GM12878 (cell line): ENCODE data around the gene FGF14. TPM values are rescaled to one million over a fixed set of nuclear protein-coding genes. Genes with fewer than 3 reads are reported as not detected.

Source experiments
- ATAC-seq: fragments of 200-7000 bp; cut with Tn5 transposase; 3 replicates; pipeline ENCODE4 v1.9.1; 2020; ENCODE audit warnings: mild to moderate bottlenecking, moderate library complexity
- BruUV-seq: library from RNA; stranded (reverse); fragments of 400-500 nt; replicated peaks from 2 replicates; lab custom pipeline; 2021; lab: Mats Ljungman, UMichigan
- CTCF ChIA-PET: fragments of 300-600 bp; sonication (Branson Sonifier 250); formaldehyde crosslinking; extraction: SDS; loops from one replicate; lab custom pipeline; 2021; ENCODE audit warnings: inconsistent platforms; lab: Yijun Ruan, JAX
- POLR2A ChIA-PET: fragments of 350-600 bp; formaldehyde crosslinking; extraction: SDS; loops from one replicate; lab custom pipeline; 2021; ENCODE audit warnings: inconsistent platforms; lab: Charles Lee
- RAD21 ChIA-PET: fragments of 300-600 bp; sonication (Branson Sonifier 250); formaldehyde crosslinking; loops from one replicate; lab custom pipeline; 2023; ENCODE audit warnings: antibody characterized with exemption; ENCODE audit not compliant: unreplicated experiment; lab: Charles Lee
- SMC1A ChIA-PET: fragments of 300-600 bp; sonication (Branson Sonifier 250); formaldehyde crosslinking; loops from one replicate; lab custom pipeline; 2023; ENCODE audit not compliant: unreplicated experiment, uncharacterized antibody; lab: Charles Lee
- DNase-seq: peaks from one replicate; pipeline ENCODE4 v3.0.0-alpha.2; 2011; ENCODE audit warnings: low read depth, low spot score
- FAIRE-seq: peaks from 3 replicates; lab custom pipeline; 2011; peaks lifted over from hg19 to GRCh38; lab: Jason Lieb, UNC
- H2AFZ ChIP-seq: 2 replicates; pipeline ENCODE4 v1.6.0; 2011; ENCODE audit warnings: low read depth, low read length, control low read depth; ENCODE audit not compliant: control insufficient read depth
- H3K27ac ChIP-seq: 2 replicates; pipeline ENCODE4 v1.5.1; 2011; ENCODE audit warnings: control low read depth; ENCODE audit not compliant: control insufficient read depth, insufficient read depth
- H3K27me3 ChIP-seq, 2 experiments: replicated peaks in 1 of 2; 2 replicates each; pipeline versions ENCODE4 v1.6.0 to v1.6.1; 2011; ENCODE audit warnings: low read length in 1 of 2; ENCODE audit not compliant: control insufficient read depth in 2 of 2, insufficient read depth in 2 of 2
- H3K36me3 ChIP-seq, 2 experiments: 2 replicates each; pipeline ENCODE4 v1.5.1; 2011; ENCODE audit warnings: low read length in 1 of 2; ENCODE audit not compliant: control insufficient read depth in 2 of 2, insufficient read depth in 2 of 2
- H3K4me1 ChIP-seq: 2 replicates; pipeline ENCODE4 v1.6.1; 2011; ENCODE audit warnings: mild to moderate bottlenecking, low read length, moderate library complexity, mixed read lengths; ENCODE audit not compliant: control insufficient read depth, insufficient read depth
- H3K4me2 ChIP-seq: 2 replicates; pipeline ENCODE4 v1.6.0; 2011; ENCODE audit warnings: control low read depth; ENCODE audit not compliant: control insufficient read depth, insufficient read depth
- H3K4me3 ChIP-seq: fragments of 200-600 bp; sonication (generic); 2 replicates; pipeline ENCODE4 v1.5.1; 2016
- H3K79me2 ChIP-seq: 2 replicates; pipeline ENCODE4 v1.6.0; 2011; ENCODE audit warnings: low read length; ENCODE audit not compliant: control insufficient read depth, insufficient read depth
- H3K9ac ChIP-seq: 2 replicates; pipeline ENCODE4 v1.8.0; 2011; ENCODE audit warnings: low read length, control low read depth, mixed read lengths; ENCODE audit not compliant: control insufficient read depth, insufficient read depth
- H3K9me3 ChIP-seq: replicated peaks from 3 replicates; pipeline ENCODE4 v1.5.1; 2011; ENCODE audit warnings: mild to moderate bottlenecking, low read length; ENCODE audit not compliant: control insufficient read depth, insufficient read depth
- H4K20me1 ChIP-seq: 2 replicates; pipeline ENCODE4 v1.6.0; 2011; ENCODE audit not compliant: control insufficient read depth, insufficient read depth
- BACH1 ChIP-seq: fragments of 450-650 bp; IDR thresholded peaks from 2 replicates; pipeline ENCODE4 v1.6.1; 2017; ENCODE audit warnings: mild to moderate bottlenecking, borderline replicate concordance
- BRCA1 ChIP-seq: IDR thresholded peaks from 2 replicates; pipeline ENCODE4 v1.6.1; 2011; ENCODE audit warnings: low read depth, low read length, improper control_type of control experiment
- CBX3 ChIP-seq: fragments of 200-600 bp; sonication (generic); IDR thresholded peaks from 2 replicates; pipeline ENCODE4 v1.6.1; 2016; ENCODE audit warnings: low read depth, borderline replicate concordance
- CEBPB ChIP-seq, 2 experiments: fragments of 150-350 bp in 1 of 2; IDR thresholded peaks; 2 replicates each; pipeline ENCODE4 v1.6.1; 2012 to 2014; ENCODE audit warnings: low read depth in 2 of 2, low read length in 2 of 2, borderline replicate concordance in 1 of 2, inconsistent platforms in 1 of 2
- CHD2 ChIP-seq: IDR thresholded peaks from 2 replicates; pipeline ENCODE4 v1.6.1; 2011; ENCODE audit warnings: low read depth, low read length, improper control_type of control experiment, borderline replicate concordance
- CHD4 ChIP-seq: fragments of 200-600 bp; sonication (generic); IDR thresholded peaks from 2 replicates; pipeline ENCODE4 v1.6.1; 2016; ENCODE audit warnings: mild to moderate bottlenecking
- EGR1 ChIP-seq, 2 experiments: IDR thresholded peaks; 1 replicate in 1 of 2; 2 replicates in 1 of 2; pipeline ENCODE4 v1.6.1; 2011 to 2012; ENCODE audit warnings: low read depth in 2 of 2, low read length in 2 of 2, borderline replicate concordance in 1 of 2, mild to moderate bottlenecking in 1 of 2, moderate library complexity in 1 of 2
- EP300 ChIP-seq, 2 experiments: fragments of 150-350 bp in 1 of 2; IDR thresholded peaks; 2 replicates each; pipeline ENCODE4 v1.6.1; 2011 to 2012; ENCODE audit warnings: low read depth in 2 of 2, low read length in 2 of 2, borderline replicate concordance in 1 of 2, improper control_type of control experiment in 1 of 2, inconsistent platforms in 1 of 2; ENCODE audit not compliant: control insufficient read depth in 1 of 2
- GATAD2B ChIP-seq: fragments of 450-650 bp; conservative IDR thresholded peaks from 2 replicates; pipeline ENCODE4 v1.6.1; 2017; ENCODE audit warnings: low read depth, mild to moderate bottlenecking, moderate library complexity
- IRF5 ChIP-seq: fragments of 450-650 bp; IDR thresholded peaks from 2 replicates; pipeline ENCODE4 v1.6.1; 2017; ENCODE audit warnings: borderline replicate concordance
- MYC ChIP-seq: IDR thresholded peaks from 2 replicates; pipeline ENCODE4 v1.6.1; 2011; ENCODE audit warnings: mild to moderate bottlenecking, low read length, moderate library complexity, inconsistent platforms; ENCODE audit not compliant: insufficient read depth, insufficient replicate concordance, insufficient read length, severe bottlenecking
- RUNX3 ChIP-seq: IDR thresholded peaks from 2 replicates; pipeline ENCODE4 v1.6.1; 2012; ENCODE audit warnings: low read length, inconsistent platforms
- SREBF1 ChIP-seq: IDR thresholded peaks from 2 replicates; pipeline ENCODE4 v1.6.1; 2012; ENCODE audit warnings: mild to moderate bottlenecking, low read length
- STAT3 ChIP-seq: IDR thresholded peaks from 2 replicates; pipeline ENCODE4 v1.6.1; 2011; ENCODE audit warnings: low read depth, low read length, improper control_type of control experiment
- SUPT20H ChIP-seq: IDR thresholded peaks from 2 replicates; pipeline ENCODE4 v1.6.1; 2011; ENCODE audit warnings: low read depth, mild to moderate bottlenecking, low read length, moderate library complexity, borderline replicate concordance; ENCODE audit not compliant: control insufficient read depth
- SUZ12 ChIP-seq: fragments of 200-600 bp; sonication (generic); IDR thresholded peaks from one replicate; pipeline ENCODE4 v1.6.1; 2018; ENCODE audit warnings: antibody characterized with exemption, mild to moderate bottlenecking; ENCODE audit not compliant: unreplicated experiment
- TAF1 ChIP-seq: IDR thresholded peaks from 2 replicates; pipeline ENCODE4 v1.6.1; 2011; ENCODE audit warnings: mild to moderate bottlenecking, low read depth, low read length, borderline replicate concordance
- TCF7 ChIP-seq: IDR thresholded peaks from 2 replicates; pipeline ENCODE4 v1.6.1; 2014; ENCODE audit warnings: antibody characterized with exemption, borderline replicate concordance
- WGBS: methylation state at CpG from one replicate; pipeline ENCODE4 v1.1.6; 2016; ENCODE audit warnings: low lambda C conversion rate; ENCODE audit not compliant: insufficient replicate concordance, insufficient coverage; ENCODE audit errors: missing lambda C conversion rate; 5-methylcytosine and 5-hydroxymethylcytosine counted together
- in situ Hi-C: fragments of 300-500 bp; cut with MboI; formaldehyde crosslinking; loops from 9 replicates; pipeline ENCODE4 v1.14.3; 2018; ENCODE audit warnings: mixed read lengths
- intact Hi-C: fragments of 100-400 bp; cut with micrococcal nuclease; formaldehyde crosslinking; loops from one replicate; pipeline ENCODE4 v1.14.2; 2022; ENCODE audit not compliant: unreplicated experiment
- polyA plus RNA-seq, 11 experiments: library from polyadenylated mRNA; depleted of rRNA in 4 of 11; unstranded in 6 of 11; stranded (reverse) in 5 of 11; fragments of >200 nt; fragmentation: Nextera tagmentation in 4 of 11; fragmentation: Illumina TruSeq in 1 of 11; extraction: Ambion mirVana in 4 of 11; extraction: Trizol in 1 of 11; gene quantifications; 1 replicate in 1 of 11; 2 replicates in 10 of 11; pipeline versions ENCODE4 v1.2.1 to v1.2.3, GENCODE V29; 2011 to 2016; ENCODE audit warnings: inconsistent platforms in 2 of 11, missing spikeins in 2 of 11, low read depth in 1 of 11
- total RNA-seq, 4 experiments: library from RNA; depleted of rRNA in 3 of 4; stranded (reverse); fragments of >200 nt in 3 of 4; fragmentation: Illumina TruSeq in 1 of 4; extraction: Trizol in 1 of 4; gene quantifications; 2 replicates each; pipeline versions ENCODE4 v1.2.1 to v1.2.3, GENCODE V29; 2013 to 2021

The FGF14 gene
- total and polyA plus RNA-seq, 10 of the 15 experiments (the other 5 are each of a cell fraction or from before 2014, with no cell fraction given): under 0.01 to 0.44 (median 0.04) TPM

GRCh38 chr13:102235689-102236088, 166.2 kb downstream of the FGF14 start:
- WGBS: 0% methylated on average over 1 of the region's 1 CpG
- DNase-seq: no peak
- POLR2A ChIA-PET: no interaction called here
- intact Hi-C loops: no loop called here
- Histone ChIP-seq H3K9me3 (no peaks in the 10 kb centered on the region), H3K27ac (no peak overlapping the region), H3K4me2 (no peak overlapping the region), H3K79me2 (no peaks in the 10 kb centered on the region)
- TF ChIP-seq IRF5: no peak
- TF ChIP-seq SREBF1: no peak
- no peak for TF ChIP-seq TAF1
- TF ChIP-seq BRCA1: no peak
- TF ChIP-seq CHD4: no peak
- no peak for TF ChIP-seq SUPT20H
- no peak for TF ChIP-seq EGR1 (IDR thresholded peaks at IDR 0.05; ENCODE audit: borderline replicate concordance in 1 of 2, low read depth in 2 of 2, low read length in 2 of 2)
- no peak for TF ChIP-seq SUZ12
- no peak for TF ChIP-seq RUNX3
- TF ChIP-seq CEBPB (IDR thresholded peaks at IDR 0.05; ENCODE audit: borderline replicate concordance in 1 of 2, low read depth in 2 of 2, low read length in 2 of 2): no peak
- no peak for TF ChIP-seq GATAD2B
- TF ChIP-seq CBX3: no peak
- TF ChIP-seq STAT3: no peak
- TF ChIP-seq EP300 (IDR thresholded peaks at IDR 0.05; ENCODE audit: borderline replicate concordance in 1 of 2, control insufficient read depth in 1 of 2, low read depth in 2 of 2, low read length in 2 of 2): no peak
- no peak for TF ChIP-seq MYC
- TF ChIP-seq BACH1: no peak
- TF ChIP-seq TCF7: no peak
- no peak for TF ChIP-seq CHD2
- TF ChIP-seq, all 136 proteins: peak for 0
- Histone ChIP-seq H2AFZ (no peak overlapping the region), H4K20me1 (no peaks in the 10 kb centered on the region), H3K36me3 (no peaks in the 10 kb centered on the region), H3K9ac (no peak overlapping the region), H3K4me3 (no peak overlapping the region), H3K4me1 (no peaks in the 10 kb centered on the region), H3K27me3 (no peaks in the 10 kb centered on the region; a peak in 1 of 4 replicates)
- FAIRE-seq (no peak), ATAC-seq (no peak)
- CTCF ChIA-PET: no interaction called here
- RAD21 ChIA-PET: no interaction called here
- no TSS peak for BruUV-seq
- SMC1A ChIA-PET: interaction anchor here (1.0 kb wide), 1 partner anchor 13 kb away, joined by 3 read pairs; no protein-coding TSS in a partner anchor
- in situ Hi-C loops: loop anchor here (5.0 kb wide), 2 partner anchors 52 to 222 kb away; no protein-coding TSS in a partner anchor
